Measurements from ENCODE around the gene C9orf78. TPM values are rescaled to one million over a fixed set of nuclear protein-coding genes. Genes with fewer than 3 reads are reported as not detected.

C9orf78 gene
- total and polyA plus RNA-seq, 7 donors: 37.1 to 157 (median 53.2) TPM

GRCh38 chr9:129813661-129814060 lies 21.4 kb downstream of the C9orf78 start:
- Histone ChIP-seq H3K27me3 (ENCODE audit: insufficient read depth in 3 of 3, low read length in 2 of 3) (no peaks in the 10 kb centered on the region), H3K9me3 (no peaks in the 10 kb centered on the region), H3K4me3 (no peak overlapping the region), H3K4me1 (no peaks in the 10 kb centered on the region), H3K36me3 (ENCODE audit: insufficient read depth in 1 of 2, low read depth in 1 of 2) (peaks cover 3 to 94% of the 10 kb centered on the region in 2 donors), H3K27ac (no peak overlapping the region)
- no peak for ATAC-seq
- TF ChIP-seq CTCF (IDR thresholded peaks at IDR 0.05): no peak
- no peak for DNase-seq
- WGBS, 3 donors: 78 to 86% (median 80%) methylated on average over 9 of the region's 9 CpGs
- intact Hi-C loops (cut with DNase I): no loop called here

GRCh38 chr9:129812385-129812784 lies 22.7 kb downstream of the C9orf78 start:
- WGBS, 3 donors: 82 to 88% (median 85%) methylated on average over 9 of the region's 9 CpGs
- no peaks in the 10 kb centered on the region for H3K4me1 ChIP-seq
- H3K27ac ChIP-seq: no peak overlapping the region
- no peak for DNase-seq
- TF ChIP-seq CTCF (IDR thresholded peaks at IDR 0.05): no peak
- no peaks in the 10 kb centered on the region for H3K9me3 ChIP-seq
- H3K27me3 ChIP-seq (ENCODE audit: insufficient read depth in 3 of 3, low read length in 2 of 3): no peaks in the 10 kb centered on the region
- H3K36me3 ChIP-seq (ENCODE audit: insufficient read depth in 1 of 2, low read depth in 1 of 2): peaks cover 3 to 90% of the 10 kb centered on the region in 2 donors
- no peak overlapping the region for H3K4me3 ChIP-seq
- intact Hi-C loops (cut with DNase I): no loop called here
- no peak for ATAC-seq

GRCh38 chr9:129811967-129812363 lies 23.1 kb downstream of the C9orf78 start:
- Histone ChIP-seq H3K4me3 (no peak overlapping the region), H3K4me1 (no peaks in the 10 kb centered on the region), H3K9me3 (no peaks in the 10 kb centered on the region), H3K27ac (no peak overlapping the region), H3K27me3 (ENCODE audit: insufficient read depth in 3 of 3, low read length in 2 of 3) (no peaks in the 10 kb centered on the region), H3K36me3 (ENCODE audit: insufficient read depth in 1 of 2, low read depth in 1 of 2) (peaks cover 3 to 90% of the 10 kb centered on the region in 2 donors)
- no peak for DNase-seq
- peak in 1 of 4 donors; percentile 10 for ATAC-seq
- TF ChIP-seq CTCF (IDR thresholded peaks at IDR 0.05): no peak
- intact Hi-C loops (cut with DNase I): no loop called here
- WGBS, 3 donors: 87 to 92% (median 90%) methylated on average over 6 of the region's 6 CpGs

- no peaks in the 10 kb centered on the region for H3K9me3 ChIP-seq
These were observed 24.3 kb downstream of the C9orf78 start for GRCh38 chr9:129810788-129811187.

More at GRCh38 chr9:129810788-129811187, 24.3 kb downstream of the C9orf78 start:
- no peak for TF ChIP-seq CTCF (IDR thresholded peaks at IDR 0.05)
- Histone ChIP-seq H3K27ac (no peak overlapping the region), H3K27me3 (ENCODE audit: insufficient read depth in 3 of 3, low read length in 2 of 3) (no peaks in the 10 kb centered on the region), H3K4me3 (no peak overlapping the region), H3K4me1 (no peaks in the 10 kb centered on the region), H3K36me3 (ENCODE audit: insufficient read depth in 1 of 2, low read depth in 1 of 2) (peaks cover 3 to 89% of the 10 kb centered on the region in 2 donors)
- ATAC-seq: no peak
- intact Hi-C loops (cut with DNase I): no loop called here
- DNase-seq: no peak
- WGBS, 3 donors: 68 to 80% (median 72%) methylated on average over 6 of the region's 6 CpGs
